ENCODE results near the gene ITGA5.
A peak's percentile ranks its signal among the peaks of the same experiment; 100 is the strongest.

ITGA5 gene

GRCh38 chr12:54372113-54372806, 46.8 kb downstream of the ITGA5 start:
- no peak for DNase-seq (ENCODE audit: low read depth in 4 of 4, low spot score in 1 of 4)

GRCh38 chr12:54371328-54372112, 47.5 kb downstream of the ITGA5 start:
- no peak for DNase-seq (ENCODE audit: low read depth in 4 of 4, low spot score in 1 of 4)

- no peak for DNase-seq (ENCODE audit: low read depth in 4 of 4, low spot score in 1 of 4)
Measured at GRCh38 chr12:54370171-54370730, 48.8 kb downstream of the ITGA5 start.

- no peak for DNase-seq (ENCODE audit: low read depth in 4 of 4, low spot score in 1 of 4)
Measured at GRCh38 chr12:54369597-54370131, 49.4 kb downstream of the ITGA5 start.

- DNase-seq (ENCODE audit: low read depth in 4 of 4, low spot score in 1 of 4): peak; percentile 83 to 87 (median 85)
Measured at GRCh38 chr12:54368709-54369596, 50.1 kb downstream of the ITGA5 start.

- DNase-seq (ENCODE audit: low read depth in 4 of 4, low spot score in 1 of 4): no peak
Measured at GRCh38 chr12:54368025-54368708, 50.9 kb downstream of the ITGA5 start.

- no peak for DNase-seq (ENCODE audit: low read depth in 4 of 4, low spot score in 1 of 4)
Measured at GRCh38 chr12:54364413-54364812, 54.7 kb downstream of the ITGA5 start, which contains the start of gene GPR84. Gene GPR84, minus strand, starts transcription at chr12:54364486. Its CDS starts 635 bp downstream, at chr12:54363851.

GRCh38 chr12:54363618-54364017, 55.4 kb downstream of the ITGA5 start:
- no peak for DNase-seq (ENCODE audit: low read depth in 4 of 4, low spot score in 1 of 4)

- DNase-seq (ENCODE audit: low read depth in 4 of 4, low spot score in 1 of 4): no peak
Measured at GRCh38 chr12:54363047-54363446, 56.0 kb downstream of the ITGA5 start.

- no peak for DNase-seq (ENCODE audit: low read depth in 4 of 4, low spot score in 1 of 4)
Measured at GRCh38 chr12:54360717-54361456, 58.2 kb downstream of the ITGA5 start.

- no peak for DNase-seq (ENCODE audit: low read depth in 4 of 4, low spot score in 1 of 4)
Measured at GRCh38 chr12:54359762-54360351, 59.2 kb downstream of the ITGA5 start.

GRCh38 chr12:54358945-54359761, 59.9 kb downstream of the ITGA5 start:
- peak; percentile 78 to 90 (median 80) for DNase-seq (ENCODE audit: low read depth in 4 of 4, low spot score in 1 of 4)

GRCh38 chr12:54358191-54358944, 60.7 kb downstream of the ITGA5 start:
- no peak for DNase-seq (ENCODE audit: low read depth in 4 of 4, low spot score in 1 of 4)

- no peak for DNase-seq (ENCODE audit: low read depth in 4 of 4, low spot score in 1 of 4)
Measured at GRCh38 chr12:54357506-54358190, 61.4 kb downstream of the ITGA5 start.

- no peak for DNase-seq (ENCODE audit: low read depth in 4 of 4, low spot score in 1 of 4)
Measured at GRCh38 chr12:54356951-54357356, 62.1 kb downstream of the ITGA5 start.

GRCh38 chr12:54356228-54356627, 62.8 kb downstream of the ITGA5 start:
- no peak for DNase-seq (ENCODE audit: low read depth in 4 of 4, low spot score in 1 of 4)

Measured in stimulated activated CD4-positive, alpha-beta T cell treated with anti-CD3 and anti-CD28 coated beads, Interleukin-1b, Interleukin-23, amount 100 ng/mL, for 24 hours (primary cell).